ENCODE data around the gene CDK14. TPM values are rescaled to one million over a fixed set of nuclear protein-coding genes. Genes with fewer than 3 reads are reported as not detected.

CDK14 gene
- total RNA-seq, 1 experiment from 2014 or later = 57.9 TPM

DNA sequence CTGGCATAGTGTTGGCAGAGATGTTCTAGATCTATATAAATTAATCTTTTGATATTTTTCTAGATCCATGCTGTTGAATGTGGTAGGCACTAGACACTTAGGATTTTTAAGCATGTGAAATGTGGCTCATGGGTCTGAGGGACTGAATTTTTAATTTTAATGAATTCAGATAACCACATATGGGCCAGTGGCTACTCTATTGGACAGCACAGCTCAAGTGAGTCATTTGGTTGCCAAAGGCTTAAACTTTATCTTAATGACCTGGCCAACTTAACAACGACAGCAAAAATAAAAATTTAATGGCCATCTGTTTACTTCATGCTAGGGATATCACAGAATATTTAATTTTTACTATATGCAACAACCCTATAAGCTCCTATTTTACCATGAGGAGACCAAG is 61.4 kb downstream of the CDK14 start:
- no peak for ATAC-seq
- POLR2A ChIA-PET = no interaction called here
- no peak overlapping the region for H3K27ac Mint-ChIP-seq
- H3K4me3 Mint-ChIP-seq = no peak overlapping the region
- no peak for DNase-seq (ENCODE audit: low spot score)
- CTCF ChIA-PET = no interaction called here
- H3K9me3 Mint-ChIP-seq = peaks cover 4% of the 10 kb centered on the region; the same call in 1 of the 2 replicates
- no peaks in the 10 kb centered on the region for H3K27me3 Mint-ChIP-seq (ENCODE audit: low read depth)
- no peaks in the 10 kb centered on the region for H3K36me3 Mint-ChIP-seq
- TF ChIP-seq GRHL2 (CRISPR knock-in tag; IDR thresholded peaks at IDR 0.05; ENCODE audit: insufficient replicate concordance, severe bottlenecking) (no peak), EMX1 (CRISPR knock-in tag; IDR thresholded peaks at IDR 0.05) (no peak)
- TF ChIP-seq, protein P1, sequence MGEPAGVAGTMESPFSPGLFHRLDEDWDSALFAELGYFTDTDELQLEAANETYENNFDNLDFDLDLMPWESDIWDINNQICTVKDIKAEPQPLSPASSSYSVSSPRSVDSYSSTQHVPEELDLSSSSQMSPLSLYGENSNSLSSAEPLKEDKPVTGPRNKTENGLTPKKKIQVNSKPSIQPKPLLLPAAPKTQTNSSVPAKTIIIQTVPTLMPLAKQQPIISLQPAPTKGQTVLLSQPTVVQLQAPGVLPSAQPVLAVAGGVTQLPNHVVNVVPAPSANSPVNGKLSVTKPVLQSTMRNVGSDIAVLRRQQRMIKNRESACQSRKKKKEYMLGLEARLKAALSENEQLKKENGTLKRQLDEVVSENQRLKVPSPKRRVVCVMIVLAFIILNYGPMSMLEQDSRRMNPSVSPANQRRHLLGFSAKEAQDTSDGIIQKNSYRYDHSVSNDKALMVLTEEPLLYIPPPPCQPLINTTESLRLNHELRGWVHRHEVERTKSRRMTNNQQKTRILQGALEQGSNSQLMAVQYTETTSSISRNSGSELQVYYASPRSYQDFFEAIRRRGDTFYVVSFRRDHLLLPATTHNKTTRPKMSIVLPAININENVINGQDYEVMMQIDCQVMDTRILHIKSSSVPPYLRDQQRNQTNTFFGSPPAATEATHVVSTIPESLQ (CRISPR knock-in tag; IDR thresholded peaks at IDR 0.05) = no peak
- TF ChIP-seq, protein P2, sequence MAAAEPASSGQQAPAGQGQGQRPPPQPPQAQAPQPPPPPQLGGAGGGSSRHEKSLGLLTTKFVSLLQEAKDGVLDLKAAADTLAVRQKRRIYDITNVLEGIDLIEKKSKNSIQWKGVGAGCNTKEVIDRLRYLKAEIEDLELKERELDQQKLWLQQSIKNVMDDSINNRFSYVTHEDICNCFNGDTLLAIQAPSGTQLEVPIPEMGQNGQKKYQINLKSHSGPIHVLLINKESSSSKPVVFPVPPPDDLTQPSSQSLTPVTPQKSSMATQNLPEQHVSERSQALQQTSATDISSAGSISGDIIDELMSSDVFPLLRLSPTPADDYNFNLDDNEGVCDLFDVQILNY (CRISPR knock-in tag; IDR thresholded peaks at IDR 0.05) = no peak
- TF ChIP-seq, protein P3, sequence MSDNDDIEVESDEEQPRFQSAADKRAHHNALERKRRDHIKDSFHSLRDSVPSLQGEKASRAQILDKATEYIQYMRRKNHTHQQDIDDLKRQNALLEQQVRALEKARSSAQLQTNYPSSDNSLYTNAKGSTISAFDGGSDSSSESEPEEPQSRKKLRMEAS (CRISPR knock-in tag; IDR thresholded peaks at IDR 0.05) = no peak
- TF ChIP-seq, protein P4, sequence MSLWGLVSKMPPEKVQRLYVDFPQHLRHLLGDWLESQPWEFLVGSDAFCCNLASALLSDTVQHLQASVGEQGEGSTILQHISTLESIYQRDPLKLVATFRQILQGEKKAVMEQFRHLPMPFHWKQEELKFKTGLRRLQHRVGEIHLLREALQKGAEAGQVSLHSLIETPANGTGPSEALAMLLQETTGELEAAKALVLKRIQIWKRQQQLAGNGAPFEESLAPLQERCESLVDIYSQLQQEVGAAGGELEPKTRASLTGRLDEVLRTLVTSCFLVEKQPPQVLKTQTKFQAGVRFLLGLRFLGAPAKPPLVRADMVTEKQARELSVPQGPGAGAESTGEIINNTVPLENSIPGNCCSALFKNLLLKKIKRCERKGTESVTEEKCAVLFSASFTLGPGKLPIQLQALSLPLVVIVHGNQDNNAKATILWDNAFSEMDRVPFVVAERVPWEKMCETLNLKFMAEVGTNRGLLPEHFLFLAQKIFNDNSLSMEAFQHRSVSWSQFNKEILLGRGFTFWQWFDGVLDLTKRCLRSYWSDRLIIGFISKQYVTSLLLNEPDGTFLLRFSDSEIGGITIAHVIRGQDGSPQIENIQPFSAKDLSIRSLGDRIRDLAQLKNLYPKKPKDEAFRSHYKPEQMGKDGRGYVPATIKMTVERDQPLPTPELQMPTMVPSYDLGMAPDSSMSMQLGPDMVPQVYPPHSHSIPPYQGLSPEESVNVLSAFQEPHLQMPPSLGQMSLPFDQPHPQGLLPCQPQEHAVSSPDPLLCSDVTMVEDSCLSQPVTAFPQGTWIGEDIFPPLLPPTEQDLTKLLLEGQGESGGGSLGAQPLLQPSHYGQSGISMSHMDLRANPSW (CRISPR knock-in tag; conservative IDR thresholded peaks at IDR 0.05; ENCODE audit: low read depth) = no peak
- H3K4me1 Mint-ChIP-seq = peaks cover 44% of the 10 kb centered on the region

DNA sequence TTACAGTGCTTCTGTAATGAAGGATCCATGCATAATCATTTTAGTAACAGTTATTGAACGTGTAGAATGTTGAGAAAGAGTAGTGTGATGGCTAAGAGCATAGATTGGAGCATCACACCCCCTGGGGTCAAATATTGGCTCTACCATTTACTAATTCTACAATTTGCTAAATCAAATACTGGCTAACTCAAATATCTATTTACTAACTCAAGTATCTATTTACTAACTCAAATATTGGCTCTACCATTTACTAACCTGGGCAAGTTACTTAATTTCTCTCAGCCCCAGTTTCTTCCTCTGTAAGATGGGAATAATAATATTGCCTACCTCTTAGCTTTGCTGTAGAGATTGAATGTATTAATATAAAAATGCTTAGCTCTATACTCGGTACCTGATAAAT is 64.0 kb downstream of the CDK14 start:
- DNase-seq (ENCODE audit: low spot score) (no peak), ATAC-seq (no peak)
- ChIA-PET POLR2A (interaction anchor here (0.7 kb wide), 1 partner anchor 14 kb away, joined by 3 read pairs; no protein-coding TSS in a partner anchor), CTCF (interaction anchor here (1.0 to 1.1 kb wide), 2 partner anchors 205 to 374 kb away, joined by 3 to 4 read pairs; no protein-coding TSS in a partner anchor)
- Mint-ChIP-seq H3K27me3 (ENCODE audit: low read depth) (no peaks in the 10 kb centered on the region), H3K36me3 (peaks cover 7% of the 10 kb centered on the region), H3K9me3 (peaks cover 4% of the 10 kb centered on the region; the same call in 1 of the 2 replicates), H3K4me3 (no peak overlapping the region), H3K4me1 (peaks cover 51% of the 10 kb centered on the region), H3K27ac (no peak overlapping the region)
- TF ChIP-seq HMGA2 (CRISPR knock-in tag; IDR thresholded peaks at IDR 0.05) = no peak
- no peak for TF ChIP-seq NFE2L1 (CRISPR knock-in tag; IDR thresholded peaks at IDR 0.05)
- TF ChIP-seq FOXK1 (CRISPR knock-in tag; IDR thresholded peaks at IDR 0.05) = no peak
- TF ChIP-seq JAZF1 (CRISPR knock-in tag; IDR thresholded peaks at IDR 0.05) = no peak
- no peak for TF ChIP-seq TEAD4 (CRISPR knock-in tag; IDR thresholded peaks at IDR 0.05)
- TF ChIP-seq CREB1 (CRISPR knock-in tag; IDR thresholded peaks at IDR 0.05) = no peak
- TF ChIP-seq, protein P5, sequence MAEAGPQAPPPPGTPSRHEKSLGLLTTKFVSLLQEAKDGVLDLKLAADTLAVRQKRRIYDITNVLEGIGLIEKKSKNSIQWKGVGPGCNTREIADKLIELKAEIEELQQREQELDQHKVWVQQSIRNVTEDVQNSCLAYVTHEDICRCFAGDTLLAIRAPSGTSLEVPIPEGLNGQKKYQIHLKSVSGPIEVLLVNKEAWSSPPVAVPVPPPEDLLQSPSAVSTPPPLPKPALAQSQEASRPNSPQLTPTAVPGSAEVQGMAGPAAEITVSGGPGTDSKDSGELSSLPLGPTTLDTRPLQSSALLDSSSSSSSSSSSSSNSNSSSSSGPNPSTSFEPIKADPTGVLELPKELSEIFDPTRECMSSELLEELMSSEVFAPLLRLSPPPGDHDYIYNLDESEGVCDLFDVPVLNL (CRISPR knock-in tag; IDR thresholded peaks at IDR 0.05; ENCODE audit: borderline replicate concordance, low read depth) = no peak
- TF ChIP-seq, protein P6, sequence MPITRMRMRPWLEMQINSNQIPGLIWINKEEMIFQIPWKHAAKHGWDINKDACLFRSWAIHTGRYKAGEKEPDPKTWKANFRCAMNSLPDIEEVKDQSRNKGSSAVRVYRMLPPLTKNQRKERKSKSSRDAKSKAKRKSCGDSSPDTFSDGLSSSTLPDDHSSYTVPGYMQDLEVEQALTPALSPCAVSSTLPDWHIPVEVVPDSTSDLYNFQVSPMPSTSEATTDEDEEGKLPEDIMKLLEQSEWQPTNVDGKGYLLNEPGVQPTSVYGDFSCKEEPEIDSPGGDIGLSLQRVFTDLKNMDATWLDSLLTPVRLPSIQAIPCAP (CRISPR knock-in tag; IDR thresholded peaks at IDR 0.05) = no peak
- TF ChIP-seq, protein P7, sequence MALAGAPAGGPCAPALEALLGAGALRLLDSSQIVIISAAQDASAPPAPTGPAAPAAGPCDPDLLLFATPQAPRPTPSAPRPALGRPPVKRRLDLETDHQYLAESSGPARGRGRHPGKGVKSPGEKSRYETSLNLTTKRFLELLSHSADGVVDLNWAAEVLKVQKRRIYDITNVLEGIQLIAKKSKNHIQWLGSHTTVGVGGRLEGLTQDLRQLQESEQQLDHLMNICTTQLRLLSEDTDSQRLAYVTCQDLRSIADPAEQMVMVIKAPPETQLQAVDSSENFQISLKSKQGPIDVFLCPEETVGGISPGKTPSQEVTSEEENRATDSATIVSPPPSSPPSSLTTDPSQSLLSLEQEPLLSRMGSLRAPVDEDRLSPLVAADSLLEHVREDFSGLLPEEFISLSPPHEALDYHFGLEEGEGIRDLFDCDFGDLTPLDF (CRISPR knock-in tag; IDR thresholded peaks at IDR 0.05) = no peak
